ENCODE measurements around the gene MAP3K13. TPM values are rescaled to one million over a fixed set of nuclear protein-coding genes. Genes with fewer than 3 reads are reported as not detected.

The MAP3K13 gene
- total RNA-seq, 1 experiment from 2014 or later = 10.6 TPM

DNA sequence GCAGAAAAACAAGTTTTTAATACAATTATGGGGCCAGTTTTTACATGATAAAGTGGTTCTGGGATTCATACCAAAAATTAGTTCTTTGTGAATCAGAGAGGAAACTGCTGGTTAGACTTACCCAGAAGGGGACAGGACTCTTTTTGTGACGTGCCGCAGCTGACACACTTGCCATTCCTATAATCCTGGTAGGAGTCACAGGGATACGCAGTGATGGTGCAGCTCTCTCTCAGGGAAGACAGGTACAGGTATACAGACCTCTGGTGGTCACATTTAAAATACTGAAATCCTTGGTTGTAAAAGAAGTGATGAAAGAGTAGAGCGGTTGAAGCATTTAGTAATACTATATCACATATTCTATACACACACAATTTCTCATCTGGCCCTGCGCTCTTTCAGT is 156.1 kb downstream of the MAP3K13 start:
- Mint-ChIP-seq H3K27me3 (ENCODE audit: low read depth) (no peaks in the 10 kb centered on the region; the same call in none of the 2 replicates), H3K36me3 (ENCODE audit: insufficient read depth in 1 of 3, low read depth in 3 of 3) (no peaks in the 10 kb centered on the region), H3K27ac (no peak overlapping the region), H3K4me1 (no peaks in the 10 kb centered on the region), H3K4me3 (no peak overlapping the region), H3K9me3 (no peaks in the 10 kb centered on the region)
- Histone ChIP-seq H3K9me3 (ENCODE audit: control insufficient read depth, low read depth, low read length) (no peaks in the 10 kb centered on the region), H4K20me1 (ENCODE audit: control insufficient read depth, insufficient read depth, insufficient read length) (no peaks in the 10 kb centered on the region), H2BK5ac (ENCODE audit: insufficient read length, low read length) (no peak overlapping the region), H2BK12ac (ENCODE audit: insufficient read length, low read depth, low read length) (no peak overlapping the region), H3K79me2 (ENCODE audit: insufficient read depth, low read length) (no peaks in the 10 kb centered on the region), H4K5ac (ENCODE audit: insufficient read length, low read depth, low read length) (no peak overlapping the region), H2BK15ac (ENCODE audit: low read depth, low read length) (no peak overlapping the region), H3K27ac (ENCODE audit: insufficient read length, low read depth, low read length) (no peak overlapping the region), H4K8ac (replicated peaks; ENCODE audit: insufficient read length, low read depth, low read length) (no peak overlapping the region), H3K4me2 (ENCODE audit: insufficient read depth, insufficient read length, low read length) (no peak overlapping the region), H3K18ac (ENCODE audit: insufficient read length, low read depth, low read length) (no peak overlapping the region), H3T11ph (ENCODE audit: low read length) (no peak overlapping the region), H3K14ac (ENCODE audit: insufficient read depth, low read length) (no peak overlapping the region), H2BK120ac (ENCODE audit: low read depth, low read length, poor library complexity, severe bottlenecking) (no peak overlapping the region), H3K4me1 (ENCODE audit: insufficient read depth, low read length) (no peaks in the 10 kb centered on the region), H3K4ac (ENCODE audit: low read depth, low read length) (no peak overlapping the region), H2AK5ac (ENCODE audit: insufficient read length, low read length) (no peak overlapping the region), H3K9ac (ENCODE audit: extremely low read depth, insufficient read length, low read length) (no peak overlapping the region), H3K23ac (ENCODE audit: insufficient read length, low read depth, low read length) (no peak overlapping the region), H3K79me1 (ENCODE audit: insufficient read depth, low read depth, low read length, poor library complexity, severe bottlenecking) (no peaks in the 10 kb centered on the region), H3K23me2 (ENCODE audit: insufficient read length, low read depth, low read length, poor library complexity, severe bottlenecking) (no peaks in the 10 kb centered on the region), H3K27me3 (ENCODE audit: insufficient read depth, low read length) (no peaks in the 10 kb centered on the region), H3K56ac (ENCODE audit: insufficient read length, low read depth, low read length) (no peak overlapping the region), H4K91ac (ENCODE audit: insufficient read length, low read depth, low read length) (no peak overlapping the region), H2BK20ac (ENCODE audit: low read depth, low read length, poor library complexity, severe bottlenecking) (no peak overlapping the region), H2AFZ (ENCODE audit: low read length) (no peak overlapping the region)
- no CpG with 5 or more reads among the region's 5 CpGs for WGBS (ENCODE audit: extremely low coverage, insufficient read length, low lambda C conversion rate)
- DNase-seq = no peak
- TF ChIP-seq, protein P1, sequence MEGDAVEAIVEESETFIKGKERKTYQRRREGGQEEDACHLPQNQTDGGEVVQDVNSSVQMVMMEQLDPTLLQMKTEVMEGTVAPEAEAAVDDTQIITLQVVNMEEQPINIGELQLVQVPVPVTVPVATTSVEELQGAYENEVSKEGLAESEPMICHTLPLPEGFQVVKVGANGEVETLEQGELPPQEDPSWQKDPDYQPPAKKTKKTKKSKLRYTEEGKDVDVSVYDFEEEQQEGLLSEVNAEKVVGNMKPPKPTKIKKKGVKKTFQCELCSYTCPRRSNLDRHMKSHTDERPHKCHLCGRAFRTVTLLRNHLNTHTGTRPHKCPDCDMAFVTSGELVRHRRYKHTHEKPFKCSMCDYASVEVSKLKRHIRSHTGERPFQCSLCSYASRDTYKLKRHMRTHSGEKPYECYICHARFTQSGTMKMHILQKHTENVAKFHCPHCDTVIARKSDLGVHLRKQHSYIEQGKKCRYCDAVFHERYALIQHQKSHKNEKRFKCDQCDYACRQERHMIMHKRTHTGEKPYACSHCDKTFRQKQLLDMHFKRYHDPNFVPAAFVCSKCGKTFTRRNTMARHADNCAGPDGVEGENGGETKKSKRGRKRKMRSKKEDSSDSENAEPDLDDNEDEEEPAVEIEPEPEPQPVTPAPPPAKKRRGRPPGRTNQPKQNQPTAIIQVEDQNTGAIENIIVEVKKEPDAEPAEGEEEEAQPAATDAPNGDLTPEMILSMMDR (conservative IDR thresholded peaks at IDR 0.05) = peak; percentile 47

All from H9 (cell line).